GM23248 (cell line): ENCODE data around the gene GFOD1.

Experiments used
- EZH2 ChIP-seq: fragments of 200-600 bp; sonication (generic); IDR thresholded peaks from 2 replicates; pipeline ENCODE4 v1.6.1; 2018; ENCODE audit warnings: antibody characterized with exemption, mild to moderate bottlenecking; ENCODE audit not compliant: insufficient read depth, poor library complexity, severe bottlenecking
- EZH2phosphoT487 ChIP-seq: fragments of 200-600 bp; sonication (generic); IDR thresholded peaks from 2 replicates; pipeline ENCODE4 v1.6.1; 2018; ENCODE audit warnings: antibody characterized with exemption, moderate library complexity, mild to moderate bottlenecking, low read depth; ENCODE audit not compliant: insufficient read depth

- TF ChIP-seq EZH2 (no peak), EZH2phosphoT487 (no peak)
Measured at GRCh38 chr6:13526727-13527670, 39.6 kb upstream of the GFOD1 start.
